GM18868 (cell line): ENCODE results near the gene MOCS3.

Experiments used
- ATAC-seq: cut with Tn5 transposase; IDR thresholded peaks from one replicate; pipeline ENCODE4 v1.9.1; 2021; ENCODE audit warnings: mild to moderate bottlenecking, moderate library complexity; ENCODE audit not compliant: unreplicated experiment

The MOCS3 gene

DNA sequence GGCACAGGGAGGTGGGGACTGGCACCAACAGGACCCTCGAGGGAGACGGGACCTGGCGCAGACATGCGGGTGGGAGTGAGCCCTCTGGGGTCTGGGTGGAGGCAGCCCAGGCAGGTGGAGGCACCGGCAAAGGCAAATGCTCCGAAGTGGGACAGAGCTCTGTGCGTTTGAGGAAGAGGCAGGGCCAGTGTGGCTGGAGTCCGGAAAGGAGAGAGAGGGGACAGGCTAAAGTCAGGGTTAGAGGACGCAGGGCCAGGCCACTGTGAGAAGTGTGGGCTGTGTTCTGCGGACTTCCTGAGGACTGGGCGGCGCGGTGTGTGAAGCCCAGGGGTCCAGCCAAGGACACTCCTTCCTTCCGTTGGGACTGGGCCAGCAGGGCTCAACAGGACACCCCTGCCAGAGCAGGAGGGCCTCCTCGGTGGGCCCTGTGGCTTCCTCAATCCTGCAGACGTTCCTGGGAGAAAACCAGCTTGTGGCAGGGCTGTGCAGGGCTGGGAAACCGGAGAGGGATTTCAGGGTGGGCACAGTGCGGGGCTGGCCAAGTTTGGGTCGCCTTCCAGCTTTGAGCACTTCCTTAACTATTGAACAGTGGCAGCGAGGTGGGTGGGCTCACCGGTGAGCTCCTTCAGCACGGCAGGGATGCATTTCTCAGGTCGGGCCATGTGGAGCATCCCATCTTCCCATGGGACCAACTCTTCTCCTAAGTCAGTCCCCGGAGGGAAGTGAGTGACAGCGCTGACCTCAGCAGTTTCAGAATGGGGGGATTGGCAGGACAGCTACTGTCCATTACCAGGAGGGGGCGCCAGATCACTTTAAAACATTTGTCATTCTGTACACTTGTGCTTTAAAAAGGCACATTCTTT lies 22.5 kb downstream of the MOCS3 start:
- peak; percentile 57 for ATAC-seq

DNA sequence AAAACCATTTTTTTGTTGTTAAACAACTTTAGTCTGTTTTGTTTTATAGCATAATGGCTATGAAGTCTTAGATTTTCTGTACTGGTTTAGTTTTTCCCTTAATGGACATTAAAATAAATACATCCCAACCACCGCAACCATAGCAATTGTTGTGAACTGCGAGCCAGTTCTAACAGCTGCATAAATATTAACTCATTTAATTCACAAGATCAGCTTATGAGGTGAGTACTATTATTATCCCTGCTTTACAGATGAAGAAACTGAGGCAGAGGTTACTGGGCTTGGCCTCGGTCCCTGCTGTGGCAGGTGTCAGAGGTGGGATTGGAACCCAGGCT lies 23.1 kb downstream of the MOCS3 start:
- no peak for ATAC-seq

DNA sequence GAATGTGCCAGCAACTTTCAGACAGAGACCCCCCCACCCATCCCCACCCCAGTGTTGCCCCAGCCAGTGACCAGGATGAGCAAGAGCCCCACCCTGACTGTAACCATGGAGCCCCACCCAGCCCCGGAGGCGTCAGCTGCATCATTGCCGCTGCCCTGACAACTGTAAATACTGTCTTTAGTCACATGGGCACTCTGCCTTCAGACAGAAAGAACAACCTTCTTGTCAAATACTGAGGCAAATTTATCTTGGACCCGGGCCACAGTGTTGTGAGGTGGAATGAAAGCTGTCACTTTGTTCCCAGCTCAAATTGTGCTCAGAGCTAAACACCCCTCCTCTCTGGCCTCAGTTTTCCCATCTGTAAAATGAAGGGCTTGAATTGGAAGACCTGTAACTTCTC lies 23.7 kb downstream of the MOCS3 start:
- no peak for ATAC-seq

DNA sequence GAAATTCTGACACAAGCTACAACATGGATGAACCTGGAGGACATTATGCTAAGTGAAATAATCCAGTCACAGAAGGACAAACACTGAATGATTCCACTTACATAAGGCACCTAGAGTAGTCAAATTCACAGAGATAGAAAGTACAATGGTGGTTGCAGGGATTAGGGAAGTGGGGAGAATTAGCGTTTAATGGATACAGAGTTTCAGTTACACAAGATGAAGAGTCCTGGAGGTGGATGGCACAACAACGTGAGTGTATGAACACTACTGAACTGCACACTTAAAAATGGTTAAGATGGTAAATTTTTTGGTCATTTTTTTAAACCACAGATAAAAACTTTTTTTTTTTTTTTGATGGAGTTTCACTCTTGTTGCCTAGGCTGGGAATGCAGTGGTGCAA lies 24.7 kb downstream of the MOCS3 start:
- no peak for ATAC-seq

DNA sequence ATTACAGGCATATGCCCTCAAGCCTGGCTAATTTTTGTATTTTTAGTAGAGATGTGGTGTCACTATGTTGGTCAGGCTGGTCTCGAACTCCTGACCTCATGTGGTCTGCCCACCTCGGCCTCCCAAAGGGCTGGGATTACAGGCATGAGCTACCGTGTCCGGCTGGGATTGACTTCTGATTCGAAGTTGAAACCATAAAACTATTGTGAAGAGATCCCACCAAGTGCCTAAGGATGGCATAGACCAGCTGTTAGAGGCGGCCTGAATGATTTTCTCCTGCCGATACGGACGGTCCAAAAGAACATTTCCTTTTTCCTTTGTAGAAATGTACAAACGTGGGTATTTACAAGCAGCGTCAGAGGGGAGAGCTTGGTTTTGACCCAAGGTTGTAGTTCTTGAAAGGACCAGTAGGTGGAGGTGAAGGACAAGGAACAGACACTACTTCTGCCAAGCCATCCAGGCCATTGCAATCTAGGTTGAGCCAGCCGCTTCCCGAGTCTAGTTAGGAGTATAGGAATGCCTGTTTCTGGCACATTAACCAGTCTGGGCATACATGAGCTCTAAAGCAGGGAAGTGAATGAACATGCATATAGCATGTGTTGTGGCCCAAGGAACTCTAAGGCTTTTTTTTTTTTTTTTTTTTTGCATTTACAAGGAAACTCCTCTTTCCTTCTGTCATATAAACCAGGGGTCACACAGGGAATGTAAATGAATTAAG lies 29.0 kb downstream of the MOCS3 start:
- no peak for ATAC-seq

DNA sequence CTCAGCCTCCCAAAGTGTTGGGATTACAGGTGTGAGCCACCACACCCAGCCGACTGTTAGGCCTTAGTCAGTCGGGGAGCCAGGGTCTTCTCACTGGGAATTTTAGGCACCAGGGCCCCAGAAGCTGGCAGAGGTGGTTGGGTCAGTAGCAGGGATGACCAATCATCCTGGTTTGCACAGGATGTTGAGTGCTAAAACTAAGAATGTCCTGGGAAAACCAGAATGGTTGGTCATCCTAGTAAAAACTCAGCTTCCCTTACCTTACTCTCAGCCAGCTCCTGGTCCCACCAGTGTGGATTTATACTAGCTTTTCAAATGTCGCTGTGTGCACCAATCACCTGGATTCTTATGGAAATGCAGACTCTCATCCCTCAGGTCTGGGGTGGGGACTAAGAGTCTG lies 32.5 kb downstream of the MOCS3 start:
- no peak for ATAC-seq

DNA sequence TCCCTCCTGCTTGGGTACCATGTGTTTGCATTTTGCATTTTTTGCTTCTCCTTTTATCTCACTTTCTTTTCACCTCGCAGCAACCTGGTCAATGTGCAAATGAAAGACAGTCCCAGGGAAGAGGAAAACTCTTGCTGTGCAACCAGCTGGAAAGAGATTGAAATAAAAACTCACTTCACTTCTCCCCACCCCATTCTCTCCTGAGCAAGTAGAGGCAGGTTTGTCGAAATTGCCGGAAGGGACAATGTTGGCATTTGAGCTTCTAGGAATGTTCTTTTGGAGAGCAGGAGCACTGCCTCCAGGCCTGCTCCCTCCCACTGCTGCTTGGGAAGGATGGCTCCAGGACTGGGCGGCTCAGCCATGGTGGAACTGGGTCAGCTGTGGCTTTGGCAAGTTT lies 33.7 kb downstream of the MOCS3 start:
- ATAC-seq, result no peak

DNA sequence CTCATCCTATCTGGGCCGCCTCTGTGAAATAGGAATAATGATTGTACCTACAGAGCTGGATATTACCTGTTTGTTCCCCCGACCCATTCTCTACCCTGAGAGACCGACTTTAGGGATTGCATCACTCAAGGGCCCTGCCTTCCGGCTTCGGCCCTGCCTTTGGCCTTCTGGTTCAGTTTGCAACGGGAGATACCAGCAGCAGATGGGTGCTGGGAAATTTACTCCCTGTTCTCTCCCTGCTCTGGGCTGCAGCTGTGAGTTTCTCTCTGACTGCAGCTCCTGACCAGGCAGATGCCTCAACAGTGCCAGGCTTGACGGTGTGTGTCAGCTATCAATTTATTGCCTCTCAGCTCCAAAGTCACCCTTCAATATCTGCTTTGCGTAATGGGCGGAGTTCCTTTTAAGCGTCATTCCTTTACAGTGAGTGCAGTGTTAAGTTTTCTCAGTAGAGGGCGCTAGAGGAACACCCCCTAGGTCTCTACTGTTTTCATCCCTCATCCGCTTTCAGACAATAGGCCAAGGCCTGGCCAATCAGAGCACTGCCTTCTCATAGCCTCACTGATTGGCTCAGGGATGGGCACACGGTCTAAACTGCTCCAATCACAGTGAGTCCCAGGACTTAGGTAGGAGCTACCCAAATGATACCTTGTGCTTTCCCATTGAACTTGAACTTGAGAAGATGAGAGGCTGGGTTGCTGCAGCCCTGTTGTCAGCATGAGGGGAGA lies 34.3 kb downstream of the MOCS3 start:
- ATAC-seq, result no peak

DNA sequence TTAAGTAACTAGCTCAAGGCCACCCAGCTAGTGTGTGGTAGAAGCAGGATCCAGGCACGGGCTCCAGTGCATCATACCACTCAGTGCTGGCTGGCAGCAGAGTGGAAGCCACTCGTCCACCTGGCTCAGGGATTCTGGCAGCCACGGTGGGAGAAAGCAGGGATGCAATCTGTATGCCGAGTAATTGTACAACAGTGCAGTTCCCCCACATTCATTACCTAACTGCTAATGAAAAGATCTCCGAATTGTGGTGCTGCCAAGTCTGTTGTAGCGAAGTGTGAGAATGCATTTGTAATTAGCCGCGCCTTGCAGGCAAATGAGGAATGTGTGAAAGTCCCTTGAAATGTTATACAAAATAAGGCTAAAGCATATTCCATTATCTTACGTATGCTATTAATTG lies 35.3 kb downstream of the MOCS3 start:
- ATAC-seq, result no peak

DNA sequence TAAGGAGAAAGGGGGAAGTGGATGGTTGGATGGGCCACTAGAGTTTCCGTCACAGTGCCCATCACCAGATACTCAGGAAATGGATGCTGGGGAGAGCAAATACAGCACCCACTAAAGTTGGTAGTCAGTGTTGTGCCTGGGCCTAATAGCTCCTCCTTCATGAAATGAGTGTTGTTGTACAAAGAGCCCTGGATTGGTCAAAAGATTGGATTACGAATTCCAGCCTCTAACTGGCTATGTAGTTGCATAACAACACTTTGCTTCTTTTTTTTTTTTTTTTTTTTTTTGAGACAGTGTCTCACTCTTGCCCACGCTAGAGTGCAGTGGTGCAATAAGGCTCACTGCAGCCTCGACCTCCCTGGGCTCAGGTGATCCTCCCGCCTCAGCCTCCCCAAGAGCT lies 36.9 kb downstream of the MOCS3 start:
- ATAC-seq, result no peak

DNA sequence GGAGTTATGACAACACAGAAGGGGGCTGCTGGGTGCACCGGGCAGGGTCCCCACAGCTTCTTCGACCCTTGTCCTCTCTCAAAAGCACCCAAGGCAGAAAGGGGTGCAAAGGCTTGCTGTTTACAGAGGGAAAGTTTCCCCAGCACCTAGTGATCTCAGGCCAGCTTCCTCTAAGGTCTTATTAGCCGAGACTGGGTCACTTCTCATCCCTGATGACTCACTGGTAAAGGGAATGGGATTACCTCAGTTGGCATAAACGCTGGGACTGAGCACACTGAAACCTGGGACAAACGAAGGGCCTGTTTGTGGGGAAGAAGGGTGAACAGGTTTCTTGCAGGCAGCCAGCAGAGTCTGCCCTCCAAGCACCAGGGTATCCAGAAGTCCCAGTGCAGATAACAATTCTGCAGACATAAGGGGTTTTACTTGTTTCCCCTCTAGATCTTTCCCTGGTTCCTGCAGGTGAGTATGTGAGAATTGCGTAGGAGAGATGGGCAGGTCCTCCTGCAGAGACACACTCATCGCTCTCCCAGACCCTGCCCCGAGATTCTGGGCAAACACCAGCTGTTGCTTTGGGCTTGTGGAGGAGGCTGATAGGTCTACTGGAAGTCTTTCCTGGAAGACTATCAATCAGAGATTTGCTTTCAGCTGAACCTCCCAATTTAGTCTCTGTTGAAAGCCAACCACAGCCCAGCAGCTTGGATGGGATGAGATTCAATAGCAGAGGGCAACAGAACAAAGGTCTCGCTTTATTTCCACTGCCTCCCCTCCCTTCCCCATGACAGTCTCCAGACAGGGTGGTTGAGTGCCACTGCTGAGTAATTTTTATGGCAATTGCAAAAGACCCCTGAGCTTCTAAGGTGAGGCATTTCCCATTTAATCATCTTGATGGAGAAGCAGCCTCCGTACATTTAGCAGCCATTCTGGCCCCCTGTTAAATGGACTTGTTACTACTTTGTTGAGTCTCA lies 38.6 kb downstream of the MOCS3 start:
- ATAC-seq, result no peak

DNA sequence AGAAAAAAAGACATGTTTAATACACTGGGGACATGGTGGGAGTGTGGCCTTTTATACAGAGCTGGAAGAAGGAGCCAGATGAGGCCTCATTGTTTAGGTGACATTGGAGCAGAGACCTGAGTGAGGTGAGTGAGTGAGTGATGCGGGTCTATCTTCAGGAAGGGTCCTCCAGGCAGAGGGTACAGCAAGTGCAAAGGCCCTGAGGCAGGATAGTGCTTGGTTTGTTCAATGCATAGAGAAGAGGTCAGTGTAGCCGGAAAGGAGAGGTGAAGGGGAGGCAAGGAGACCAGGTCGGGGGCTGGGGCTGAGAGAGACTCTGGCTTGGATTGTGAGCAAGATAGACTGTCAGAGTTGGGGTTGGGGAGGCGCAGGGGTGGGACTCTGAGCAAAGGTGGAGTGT lies 40.7 kb downstream of the MOCS3 start:
- ATAC-seq, result no peak

DNA sequence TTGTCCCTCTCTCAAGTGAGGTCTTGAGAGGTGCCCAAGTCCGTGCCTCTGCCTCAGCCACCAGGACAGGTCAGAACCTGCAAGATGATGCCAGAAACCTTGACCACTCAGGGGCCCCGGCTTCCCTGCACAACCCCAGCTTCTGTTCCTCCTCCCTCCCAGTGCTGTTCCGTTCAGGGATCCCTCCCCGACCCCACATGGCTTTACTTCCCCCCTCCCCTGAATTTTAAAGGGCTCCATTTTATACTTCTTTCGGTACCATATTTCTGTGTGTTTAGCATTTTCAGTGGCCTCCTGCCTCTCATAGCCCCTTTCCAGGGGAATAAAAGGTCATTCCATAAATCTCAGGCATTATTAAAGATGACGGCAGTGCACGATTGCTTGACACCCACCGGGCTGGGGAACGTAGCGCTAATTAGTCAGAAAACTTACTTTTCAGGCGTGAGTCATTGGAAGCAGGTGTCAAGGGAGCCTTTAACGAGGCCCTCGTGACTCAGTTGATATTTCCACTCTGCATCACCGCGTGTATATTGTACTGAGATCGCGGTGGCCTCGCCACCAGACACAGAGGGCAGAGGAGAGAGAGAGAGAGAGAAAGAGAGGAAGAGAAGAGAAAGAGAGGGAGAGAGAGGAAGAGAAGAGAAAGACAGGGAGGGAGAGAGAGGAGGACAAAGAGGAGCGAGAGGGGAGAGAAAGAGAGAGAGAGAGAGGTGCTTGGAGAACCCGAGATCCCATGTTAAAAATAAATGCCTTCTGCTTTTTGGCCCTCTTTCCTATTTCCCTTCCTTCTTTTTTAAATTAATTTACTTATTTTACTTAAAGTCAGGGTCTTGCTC lies 43.0 kb downstream of the MOCS3 start:
- ATAC-seq, result no peak

DNA sequence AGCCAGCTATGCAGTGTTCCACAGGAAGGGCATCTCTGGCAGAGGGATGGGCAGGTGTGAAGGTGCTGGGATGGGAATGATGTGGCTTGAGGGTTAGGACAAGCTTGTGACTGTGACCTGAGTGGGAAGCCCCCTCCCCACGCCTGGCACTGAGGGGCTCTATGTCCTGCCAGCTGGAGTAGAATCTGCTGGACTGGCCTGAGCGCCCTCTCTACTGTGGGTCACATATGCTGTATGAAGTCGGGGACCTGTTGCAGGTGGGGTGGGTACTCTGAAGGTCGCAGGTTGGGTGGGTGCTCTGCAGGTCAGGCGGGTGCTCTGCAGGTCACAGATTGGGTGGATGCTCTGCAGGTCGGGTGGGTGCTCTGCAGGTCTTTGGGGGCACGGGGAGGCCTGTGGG lies 44.0 kb downstream of the MOCS3 start:
- ATAC-seq, result no peak

DNA sequence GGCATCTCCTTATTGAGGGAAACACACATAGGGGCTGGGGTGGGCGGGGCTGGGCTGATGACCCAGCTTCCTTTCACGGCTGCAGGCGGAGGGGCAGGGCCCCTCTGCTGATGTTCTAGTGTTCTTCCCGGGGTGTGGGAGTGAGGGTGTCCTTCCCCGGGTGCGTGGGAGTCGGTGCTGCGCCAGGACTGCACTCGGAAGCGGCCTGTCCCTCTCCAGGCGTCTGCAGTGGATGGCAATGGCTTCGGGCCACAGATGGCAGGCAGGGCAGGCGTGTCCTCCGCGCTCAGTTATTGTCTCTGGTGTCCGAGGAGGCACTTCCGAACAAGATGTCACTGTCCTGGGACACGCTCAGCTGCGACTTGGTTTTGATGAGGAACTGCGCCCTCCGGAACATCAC lies 45.1 kb downstream of the MOCS3 start:
- ATAC-seq, result no peak

DNA sequence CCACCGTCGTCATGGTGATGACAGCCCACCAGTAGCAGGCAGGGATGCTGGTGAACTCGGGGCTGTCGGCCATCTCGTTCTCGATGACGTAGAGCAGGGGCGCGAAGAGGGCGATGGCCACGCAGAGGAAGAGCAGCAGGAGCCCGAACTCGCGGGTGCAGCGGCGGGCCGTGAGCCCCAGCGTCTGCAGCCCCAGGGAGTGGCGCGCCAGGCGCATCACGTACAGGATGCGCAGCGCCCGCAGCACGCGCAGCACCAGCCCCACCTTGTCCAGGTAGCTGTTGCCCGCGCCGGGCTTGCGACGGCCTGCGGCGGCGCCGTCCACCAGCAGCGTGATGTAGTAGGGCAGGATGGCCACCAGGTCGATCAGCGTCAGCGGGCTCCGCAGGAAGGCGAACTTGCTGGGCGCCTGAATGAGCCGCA lies 45.7 kb downstream of the MOCS3 start:
- ATAC-seq, result no peak

DNA sequence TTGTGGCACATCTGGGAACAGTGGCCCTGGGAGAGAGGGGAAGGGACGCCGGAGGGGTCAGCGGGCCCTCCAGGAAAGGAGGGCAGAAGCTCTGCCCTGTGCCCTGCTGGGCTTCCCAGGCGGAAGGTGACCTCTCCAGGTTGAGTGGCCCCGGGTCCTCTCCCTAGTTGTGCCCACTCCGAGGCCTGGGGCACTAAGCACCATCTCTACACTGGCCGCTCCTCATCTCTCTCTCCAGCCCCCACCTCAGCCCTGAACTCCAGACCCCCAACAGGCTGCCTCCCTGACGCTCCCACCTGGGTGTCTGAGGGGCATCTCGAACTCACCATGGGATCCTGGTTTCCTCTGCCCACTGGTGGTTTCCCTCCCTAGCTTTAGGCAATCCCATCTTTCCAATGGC lies 46.2 kb downstream of the MOCS3 start:
- no peak for ATAC-seq

DNA sequence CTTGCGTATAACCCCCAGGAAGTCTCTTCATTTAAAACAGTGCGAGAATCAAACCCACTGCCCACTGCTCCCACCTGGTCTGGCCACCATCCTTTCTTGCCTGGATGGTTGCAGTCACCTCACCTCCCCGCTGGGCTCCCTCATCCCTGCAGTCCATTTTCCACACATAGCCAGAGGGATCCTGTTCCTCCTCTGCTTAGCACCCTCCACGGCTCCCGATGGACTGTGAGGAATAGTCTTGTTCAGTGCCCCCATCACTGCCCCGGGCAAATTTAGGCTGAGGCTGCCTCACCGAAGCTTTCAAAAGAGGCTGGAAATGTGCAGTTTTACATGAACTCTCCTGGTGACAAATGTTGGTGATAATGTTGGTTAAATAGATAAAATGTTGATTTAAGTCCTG lies 46.6 kb downstream of the MOCS3 start:
- no peak for ATAC-seq

DNA sequence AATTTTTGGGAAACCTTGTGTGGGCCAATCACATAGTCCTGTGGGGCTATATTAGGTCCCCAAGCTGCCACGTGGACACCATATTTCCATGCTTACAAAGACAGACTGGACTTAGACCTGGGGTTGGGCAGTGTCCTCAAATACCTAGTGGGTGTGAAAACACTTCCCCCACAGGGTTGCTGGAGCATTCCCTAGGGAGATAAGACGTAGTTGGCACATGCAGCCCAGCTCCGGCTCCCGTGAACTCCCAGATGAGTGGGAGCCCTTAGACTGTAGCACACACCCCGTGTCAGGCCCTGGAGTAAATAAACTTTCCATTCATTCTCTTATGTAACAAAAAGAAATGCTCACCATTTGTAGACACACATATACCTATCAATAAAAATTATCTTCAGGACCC lies 50.1 kb downstream of the MOCS3 start:
- ATAC-seq, result no peak
